ENCODE measurements around the gene RCAN2. TPM values are rescaled to one million over a fixed set of nuclear protein-coding genes. Genes with fewer than 3 reads are reported as not detected.

Gene RCAN2
- total RNA-seq, 1 experiment from 2014 or later = 4.7 TPM

GRCh38 chr6:46456297-46456696 is 35.0 kb downstream of the RCAN2 start:
- Histone ChIP-seq H3K36me3 (ENCODE audit: insufficient read depth, low read length) (no peaks in the 10 kb centered on the region), H3K9me2 (replicated peaks; ENCODE audit: insufficient read depth, low read length) (no peaks in the 10 kb centered on the region), H3K4me3 (ENCODE audit: low read length) (no peak overlapping the region), H3K79me2 (ENCODE audit: low read length) (no peaks in the 10 kb centered on the region), H2AFZ (ENCODE audit: low read length) (no peak overlapping the region), H3K27me3 (ENCODE audit: low read length) (no peaks in the 10 kb centered on the region), H3K9ac (ENCODE audit: low read length) (no peak overlapping the region), H3K9me3 (ENCODE audit: low read length) (no peaks in the 10 kb centered on the region), H3K27ac (ENCODE audit: low read length) (no peak overlapping the region), H3K4me1 (ENCODE audit: low read length) (no peaks in the 10 kb centered on the region), H4K20me1 (ENCODE audit: insufficient read depth, low read depth, low read length) (no peaks in the 10 kb centered on the region), H3K4me2 (ENCODE audit: low read depth, low read length, poor library complexity, severe bottlenecking) (no peak overlapping the region)
- no peak for DNase-seq

- Histone ChIP-seq H3K4me2 (ENCODE audit: low read depth, low read length, poor library complexity, severe bottlenecking) (no peak overlapping the region), H3K79me2 (ENCODE audit: low read length) (no peaks in the 10 kb centered on the region), H4K20me1 (ENCODE audit: insufficient read depth, low read depth, low read length) (no peaks in the 10 kb centered on the region), H3K27me3 (ENCODE audit: low read length) (no peaks in the 10 kb centered on the region), H3K27ac (ENCODE audit: low read length) (no peak overlapping the region), H2AFZ (ENCODE audit: low read length) (no peak overlapping the region), H3K9me3 (ENCODE audit: low read length) (no peaks in the 10 kb centered on the region), H3K4me1 (ENCODE audit: low read length) (no peaks in the 10 kb centered on the region), H3K9ac (ENCODE audit: low read length) (no peak overlapping the region), H3K9me2 (replicated peaks; ENCODE audit: insufficient read depth, low read length) (no peaks in the 10 kb centered on the region), H3K36me3 (ENCODE audit: insufficient read depth, low read length) (no peaks in the 10 kb centered on the region), H3K4me3 (ENCODE audit: low read length) (no peak overlapping the region)
- no peak for DNase-seq
Measured at GRCh38 chr6:46454691-46455090, 36.6 kb downstream of the RCAN2 start.

GRCh38 chr6:46453741-46454316 is 37.4 kb downstream of the RCAN2 start:
- no peak overlapping the region for H2AFZ ChIP-seq (ENCODE audit: low read length)
- H4K20me1 ChIP-seq (ENCODE audit: insufficient read depth, low read depth, low read length) = no peaks in the 10 kb centered on the region
- no peaks in the 10 kb centered on the region for H3K36me3 ChIP-seq (ENCODE audit: insufficient read depth, low read length)
- no peaks in the 10 kb centered on the region for H3K4me1 ChIP-seq (ENCODE audit: low read length)
- H3K4me3 ChIP-seq (ENCODE audit: low read length) = no peak overlapping the region
- no peak overlapping the region for H3K9ac ChIP-seq (ENCODE audit: low read length)
- no peaks in the 10 kb centered on the region for H3K79me2 ChIP-seq (ENCODE audit: low read length)
- H3K9me3 ChIP-seq (ENCODE audit: low read length) = no peaks in the 10 kb centered on the region
- DNase-seq = no peak
- no peaks in the 10 kb centered on the region for H3K27me3 ChIP-seq (ENCODE audit: low read length)
- no peak overlapping the region for H3K27ac ChIP-seq (ENCODE audit: low read length)
- H3K4me2 ChIP-seq (ENCODE audit: low read depth, low read length, poor library complexity, severe bottlenecking) = no peak overlapping the region
- no peaks in the 10 kb centered on the region for H3K9me2 ChIP-seq (replicated peaks; ENCODE audit: insufficient read depth, low read length)

DNA sequence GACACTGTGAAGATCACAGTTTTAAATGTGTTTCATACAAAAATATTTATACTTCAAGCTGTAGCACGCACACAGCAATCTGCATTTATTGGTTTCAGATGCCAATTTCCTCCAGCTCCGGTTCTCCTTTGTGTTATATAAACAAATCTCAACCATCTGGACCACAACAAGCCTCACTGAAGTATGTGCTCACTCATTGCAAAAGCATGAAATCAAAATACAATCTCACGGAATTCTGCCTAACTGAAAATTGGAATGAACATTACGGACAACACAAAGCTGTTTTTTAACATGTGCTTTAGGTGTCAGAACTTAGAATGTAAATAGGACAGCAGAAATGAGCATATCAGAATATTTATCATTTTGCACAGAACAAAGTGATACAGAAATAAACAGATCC is 38.0 kb downstream of the RCAN2 start:
- Histone ChIP-seq H3K27me3 (ENCODE audit: low read length) (no peaks in the 10 kb centered on the region), H3K79me2 (ENCODE audit: low read length) (no peaks in the 10 kb centered on the region)

DNA sequence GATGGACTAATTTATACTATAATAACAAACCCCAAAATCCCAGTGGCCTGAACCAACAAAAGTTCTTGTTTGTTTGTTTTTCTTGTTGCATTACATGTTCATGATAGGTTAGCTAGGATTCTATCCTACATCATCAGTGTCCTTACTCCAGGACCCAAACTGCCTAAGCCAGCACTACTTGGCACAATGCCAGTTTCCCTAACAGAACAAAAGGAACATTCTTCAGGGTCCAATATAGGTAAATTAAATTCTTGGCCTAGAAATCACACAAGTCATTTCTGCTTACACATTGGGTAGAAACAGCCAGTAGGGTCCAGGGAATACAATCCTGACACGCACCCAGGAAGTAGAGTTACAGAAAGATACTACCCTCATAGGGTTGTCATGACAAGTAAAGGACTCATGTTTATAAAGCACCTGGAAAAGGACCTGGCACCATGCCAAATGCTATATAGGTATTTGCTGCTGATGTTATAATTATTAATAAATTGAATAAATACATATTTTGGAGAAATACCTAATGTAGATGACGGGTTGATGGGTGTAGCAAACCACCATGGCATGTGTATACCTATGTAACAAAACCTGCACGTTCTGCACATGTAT is 38.8 kb downstream of the RCAN2 start:
- DNase-seq = no peak
- H3K27ac ChIP-seq (ENCODE audit: low read length) = no peak overlapping the region
- H3K4me1 ChIP-seq (ENCODE audit: low read length) = no peaks in the 10 kb centered on the region
- H3K36me3 ChIP-seq (ENCODE audit: insufficient read depth, low read length) = no peaks in the 10 kb centered on the region
- H3K4me2 ChIP-seq (ENCODE audit: low read depth, low read length, poor library complexity, severe bottlenecking) = no peak overlapping the region
- H2AFZ ChIP-seq (ENCODE audit: low read length) = no peak overlapping the region
- H3K79me2 ChIP-seq (ENCODE audit: low read length) = no peaks in the 10 kb centered on the region
- H3K9ac ChIP-seq (ENCODE audit: low read length) = no peak overlapping the region
- H4K20me1 ChIP-seq (ENCODE audit: insufficient read depth, low read depth, low read length) = no peaks in the 10 kb centered on the region
- no peaks in the 10 kb centered on the region for H3K27me3 ChIP-seq (ENCODE audit: low read length)
- no peak overlapping the region for H3K4me3 ChIP-seq (ENCODE audit: low read length)
- H3K9me3 ChIP-seq (ENCODE audit: low read length) = no peaks in the 10 kb centered on the region
- no peaks in the 10 kb centered on the region for H3K9me2 ChIP-seq (replicated peaks; ENCODE audit: insufficient read depth, low read length)

More for the DNA sequence above, 38.0 kb downstream of the RCAN2 start:
- Histone ChIP-seq H3K9me3 (ENCODE audit: low read length) (no peaks in the 10 kb centered on the region), H3K4me3 (ENCODE audit: low read length) (no peak overlapping the region), H3K9me2 (replicated peaks; ENCODE audit: insufficient read depth, low read length) (no peaks in the 10 kb centered on the region), H3K27ac (ENCODE audit: low read length) (no peak overlapping the region), H2AFZ (ENCODE audit: low read length) (no peak overlapping the region), H3K9ac (ENCODE audit: low read length) (no peak overlapping the region), H3K4me2 (ENCODE audit: low read depth, low read length, poor library complexity, severe bottlenecking) (no peak overlapping the region), H3K4me1 (ENCODE audit: low read length) (no peaks in the 10 kb centered on the region), H4K20me1 (ENCODE audit: insufficient read depth, low read depth, low read length) (no peaks in the 10 kb centered on the region), H3K36me3 (ENCODE audit: insufficient read depth, low read length) (no peaks in the 10 kb centered on the region)
- no peak for DNase-seq

GRCh38 chr6:46451343-46451742 is 39.9 kb downstream of the RCAN2 start:
- no peak overlapping the region for H3K4me3 ChIP-seq (ENCODE audit: low read length)

DNA sequence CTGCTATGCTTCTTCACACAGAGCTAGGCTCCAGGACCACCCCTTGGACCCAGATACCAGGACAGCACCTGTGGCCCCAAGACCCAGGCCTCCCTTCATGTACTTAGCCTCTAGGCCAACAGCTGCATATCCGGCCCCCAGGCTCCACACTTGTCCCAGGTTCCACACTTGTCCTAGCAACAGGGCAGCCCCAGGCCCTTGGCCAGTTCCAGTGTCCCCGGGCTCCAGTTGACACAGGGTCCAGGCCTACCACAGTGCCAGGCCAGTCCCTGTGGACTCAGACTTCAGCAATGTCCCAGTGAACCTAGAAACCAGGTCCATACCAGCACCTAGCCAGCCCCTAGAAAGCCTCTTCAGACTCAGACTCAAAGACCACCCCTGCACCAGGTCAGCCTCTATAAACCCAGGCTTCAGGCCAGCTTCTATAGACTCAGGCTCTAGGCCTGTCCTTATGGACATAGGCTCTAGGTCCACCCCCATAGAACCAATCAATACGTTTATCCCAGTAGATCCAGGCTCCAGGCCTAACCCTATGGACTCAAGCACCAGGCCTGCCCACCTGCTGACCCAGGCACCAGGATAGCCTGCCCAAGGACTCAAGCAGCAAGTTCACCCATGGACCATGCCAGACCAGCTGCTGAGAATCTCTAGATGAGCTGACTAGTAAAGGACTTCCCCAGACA is 46.3 kb downstream of the RCAN2 start:
- Histone ChIP-seq H3K9me3 (ENCODE audit: low read length) (no peaks in the 10 kb centered on the region), H3K27me3 (ENCODE audit: low read length) (no peaks in the 10 kb centered on the region), H3K4me2 (ENCODE audit: low read depth, low read length, poor library complexity, severe bottlenecking) (no peak overlapping the region), H3K9ac (ENCODE audit: low read length) (no peak overlapping the region), H3K27ac (ENCODE audit: low read length) (no peak overlapping the region), H2AFZ (ENCODE audit: low read length) (no peak overlapping the region), H3K9me2 (replicated peaks; ENCODE audit: insufficient read depth, low read length) (no peaks in the 10 kb centered on the region), H4K20me1 (ENCODE audit: insufficient read depth, low read depth, low read length) (no peaks in the 10 kb centered on the region), H3K4me1 (ENCODE audit: low read length) (no peaks in the 10 kb centered on the region), H3K79me2 (ENCODE audit: low read length) (no peaks in the 10 kb centered on the region), H3K4me3 (ENCODE audit: low read length) (no peak overlapping the region), H3K36me3 (ENCODE audit: insufficient read depth, low read length) (no peaks in the 10 kb centered on the region)
- no peak for DNase-seq

More at GRCh38 chr6:46451343-46451742, 39.9 kb downstream of the RCAN2 start:
- H4K20me1 ChIP-seq (ENCODE audit: insufficient read depth, low read depth, low read length) = no peaks in the 10 kb centered on the region
- no peak overlapping the region for H3K27ac ChIP-seq (ENCODE audit: low read length)
- H3K9me3 ChIP-seq (ENCODE audit: low read length) = no peaks in the 10 kb centered on the region
- no peak overlapping the region for H3K9ac ChIP-seq (ENCODE audit: low read length)
- no peaks in the 10 kb centered on the region for H3K9me2 ChIP-seq (replicated peaks; ENCODE audit: insufficient read depth, low read length)
- H3K36me3 ChIP-seq (ENCODE audit: insufficient read depth, low read length) = no peaks in the 10 kb centered on the region
- H2AFZ ChIP-seq (ENCODE audit: low read length) = no peak overlapping the region
- H3K79me2 ChIP-seq (ENCODE audit: low read length) = no peaks in the 10 kb centered on the region
- no peak for DNase-seq
- no peaks in the 10 kb centered on the region for H3K4me1 ChIP-seq (ENCODE audit: low read length)
- no peak overlapping the region for H3K4me2 ChIP-seq (ENCODE audit: low read depth, low read length, poor library complexity, severe bottlenecking)
- H3K27me3 ChIP-seq (ENCODE audit: low read length) = no peaks in the 10 kb centered on the region

DNA sequence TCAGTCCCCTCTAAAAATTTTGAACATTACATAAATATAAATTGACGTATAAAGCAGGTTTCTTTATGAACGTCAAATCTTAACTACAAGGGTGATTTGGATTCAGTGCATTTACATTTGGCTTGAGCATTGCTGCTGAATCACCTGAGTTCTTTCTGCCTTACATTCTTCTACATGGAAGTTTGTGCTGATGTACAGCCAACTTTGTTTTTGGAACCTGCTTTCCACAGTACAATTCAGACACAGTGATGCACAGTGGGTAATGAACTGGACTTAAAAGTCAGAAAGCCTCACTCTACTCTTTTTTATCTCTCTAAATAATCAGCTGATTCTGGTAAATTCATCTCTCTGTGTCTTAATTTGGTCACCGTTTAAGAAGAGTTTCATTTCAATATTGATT is 47.6 kb downstream of the RCAN2 start:
- no peaks in the 10 kb centered on the region for H4K20me1 ChIP-seq (ENCODE audit: insufficient read depth, low read depth, low read length)
- no peaks in the 10 kb centered on the region for H3K4me1 ChIP-seq (ENCODE audit: low read length)
- H3K27me3 ChIP-seq (ENCODE audit: low read length) = no peaks in the 10 kb centered on the region
- no peaks in the 10 kb centered on the region for H3K79me2 ChIP-seq (ENCODE audit: low read length)
- no peaks in the 10 kb centered on the region for H3K36me3 ChIP-seq (ENCODE audit: insufficient read depth, low read length)
- no peak for DNase-seq
- H3K27ac ChIP-seq (ENCODE audit: low read length) = no peak overlapping the region
- no peak overlapping the region for H3K4me2 ChIP-seq (ENCODE audit: low read depth, low read length, poor library complexity, severe bottlenecking)
- H3K9me2 ChIP-seq (replicated peaks; ENCODE audit: insufficient read depth, low read length) = no peaks in the 10 kb centered on the region
- no peak overlapping the region for H3K9ac ChIP-seq (ENCODE audit: low read length)
- no peak overlapping the region for H2AFZ ChIP-seq (ENCODE audit: low read length)
- no peak overlapping the region for H3K4me3 ChIP-seq (ENCODE audit: low read length)
- no peaks in the 10 kb centered on the region for H3K9me3 ChIP-seq (ENCODE audit: low read length)
